H9 (cell line): ENCODE results near the gene ZNF593. TPM values are rescaled to one million over a fixed set of nuclear protein-coding genes. Genes with fewer than 3 reads are reported as not detected.

Experiments used
- DNase-seq: peaks from one replicate; pipeline ENCODE4 v3.0.0-alpha.2; 2017
- H2AFZ ChIP-seq: one replicate; pipeline ENCODE4 v1.6.1; 2013; ENCODE audit warnings: mild to moderate bottlenecking, low read length, control low read depth, moderate library complexity
- H2AK5ac ChIP-seq: 2 replicates; pipeline ENCODE4 v1.6.1; 2013; ENCODE audit warnings: low read length, control low read depth, mixed read lengths; ENCODE audit not compliant: insufficient read length
- H2BK120ac ChIP-seq: one replicate; pipeline ENCODE4 v1.6.1; 2013; ENCODE audit warnings: low read depth, mild to moderate bottlenecking, low read length, control low read depth, inconsistent platforms; ENCODE audit not compliant: poor library complexity, severe bottlenecking
- H2BK12ac ChIP-seq: 2 replicates; pipeline ENCODE4 v1.6.1; 2013; ENCODE audit warnings: low read length, control low read depth, mixed read lengths, low read depth; ENCODE audit not compliant: insufficient read length
- H2BK15ac ChIP-seq: 2 replicates; pipeline ENCODE4 v1.6.1; 2013; ENCODE audit warnings: low read depth, low read length, control low read depth
- H2BK20ac ChIP-seq: one replicate; pipeline ENCODE4 v1.6.1; 2013; ENCODE audit warnings: low read depth, mild to moderate bottlenecking, low read length, control low read depth, inconsistent platforms; ENCODE audit not compliant: poor library complexity, severe bottlenecking
- H2BK5ac ChIP-seq: 2 replicates; pipeline ENCODE4 v1.6.1; 2013; ENCODE audit warnings: low read length, control low read depth, mixed read lengths; ENCODE audit not compliant: insufficient read length
- H3K14ac ChIP-seq: 2 replicates; pipeline ENCODE4 v1.6.1; 2013; ENCODE audit warnings: low read length, control low read depth; ENCODE audit not compliant: insufficient read depth
- H3K18ac ChIP-seq: 2 replicates; pipeline ENCODE4 v1.6.1; 2013; ENCODE audit warnings: low read depth, mild to moderate bottlenecking, mixed read lengths, low read length, control low read depth; ENCODE audit not compliant: insufficient read length
- H3K23ac ChIP-seq: 2 replicates; pipeline ENCODE4 v1.6.1; 2013; ENCODE audit warnings: low read length, control low read depth, mixed read lengths, low read depth; ENCODE audit not compliant: insufficient read length
- H3K23me2 ChIP-seq: 2 replicates; pipeline ENCODE4 v1.6.1; 2013; ENCODE audit warnings: low read depth, mild to moderate bottlenecking, mixed read lengths, low read length, control low read depth; ENCODE audit not compliant: insufficient read length, poor library complexity, severe bottlenecking
- H3K27ac ChIP-seq: 2 replicates; pipeline ENCODE4 v1.5.1; 2013; ENCODE audit warnings: low read length, control low read depth, mixed read lengths, low read depth; ENCODE audit not compliant: insufficient read length
- H3K27me3 ChIP-seq: 2 replicates; pipeline ENCODE4 v1.6.1; 2013; ENCODE audit warnings: low read length, control low read depth, inconsistent platforms; ENCODE audit not compliant: insufficient read depth
- H3K4ac ChIP-seq: 2 replicates; pipeline ENCODE4 v1.6.1; 2013; ENCODE audit warnings: low read depth, mild to moderate bottlenecking, control low read depth, inconsistent platforms, low read length, moderate library complexity
- H3K4me1 ChIP-seq: 2 replicates; pipeline ENCODE4 v1.6.1; 2013; ENCODE audit warnings: low read length, control low read depth, inconsistent platforms; ENCODE audit not compliant: insufficient read depth
- H3K4me2 ChIP-seq: 2 replicates; pipeline ENCODE4 v1.6.1; 2013; ENCODE audit warnings: low read length, control low read depth, mixed read lengths; ENCODE audit not compliant: insufficient read length, insufficient read depth
- H3K56ac ChIP-seq: 2 replicates; pipeline ENCODE4 v1.6.1; 2013; ENCODE audit warnings: low read depth, mild to moderate bottlenecking, mixed read lengths, low read length, control low read depth; ENCODE audit not compliant: insufficient read length
- H3K79me1 ChIP-seq: 2 replicates; pipeline ENCODE4 v1.6.1; 2013; ENCODE audit warnings: low read depth, mild to moderate bottlenecking, moderate library complexity, low read length, control low read depth, inconsistent platforms; ENCODE audit not compliant: insufficient read depth, poor library complexity, severe bottlenecking
- H3K79me2 ChIP-seq: 2 replicates; pipeline ENCODE4 v1.6.1; 2013; ENCODE audit warnings: low read length, control low read depth, inconsistent platforms; ENCODE audit not compliant: insufficient read depth
- H3K9ac ChIP-seq: 2 replicates; pipeline ENCODE4 v1.6.1; 2013; ENCODE audit warnings: low read length, control low read depth, mixed read lengths; ENCODE audit not compliant: insufficient read length; ENCODE audit errors: extremely low read depth
- H3K9me3 ChIP-seq: one replicate; pipeline ENCODE4 v1.6.1; 2013; ENCODE audit warnings: low read depth, low read length, inconsistent platforms; ENCODE audit not compliant: control insufficient read depth
- H3T11ph ChIP-seq: one replicate; pipeline ENCODE4 v1.6.1; 2013; ENCODE audit warnings: mild to moderate bottlenecking, low read length, control low read depth, inconsistent platforms
- H4K20me1 ChIP-seq: one replicate; pipeline ENCODE4 v1.6.1; 2013; ENCODE audit not compliant: control insufficient read depth, insufficient read length, insufficient read depth
- H4K5ac ChIP-seq: 2 replicates; pipeline ENCODE4 v1.6.1; 2013; ENCODE audit warnings: low read depth, mild to moderate bottlenecking, mixed read lengths, low read length, control low read depth; ENCODE audit not compliant: insufficient read length
- H4K8ac ChIP-seq: replicated peaks from 2 replicates; pipeline ENCODE4 v1.6.1; 2013; ENCODE audit warnings: low read length, control low read depth, mixed read lengths, low read depth; ENCODE audit not compliant: insufficient read length
- H4K91ac ChIP-seq: 2 replicates; pipeline ENCODE4 v1.6.1; 2013; ENCODE audit warnings: low read depth, mild to moderate bottlenecking, moderate library complexity, mixed read lengths, low read length, control low read depth; ENCODE audit not compliant: insufficient read length
- H3K27ac Mint-ChIP-seq, 3 experiments: 2 replicates in 2 of 3; 3 replicates in 1 of 3; pipeline ENCODE4 v1.8.0; 2020 to 2021; ENCODE audit warnings: mixed read lengths in 3 of 3, mild to moderate bottlenecking in 1 of 3, moderate library complexity in 1 of 3
- H3K27me3 Mint-ChIP-seq: 2 replicates; pipeline ENCODE4 v1.8.0; 2021; ENCODE audit warnings: low read depth, mild to moderate bottlenecking, moderate library complexity, mixed read lengths
- H3K36me3 Mint-ChIP-seq, 3 experiments: 2 replicates in 2 of 3; 3 replicates in 1 of 3; pipeline ENCODE4 v1.8.0; 2020 to 2021; ENCODE audit warnings: low read depth in 3 of 3, mixed read lengths in 3 of 3; ENCODE audit not compliant: insufficient read depth in 1 of 3
- H3K4me1 Mint-ChIP-seq, 2 experiments: 2 replicates each; pipeline ENCODE4 v1.8.0; 2020; ENCODE audit warnings: mixed read lengths in 2 of 2
- H3K4me3 Mint-ChIP-seq, 2 experiments: 2 replicates in 1 of 2; 3 replicates in 1 of 2; pipeline ENCODE4 v1.8.0; 2020 to 2021; ENCODE audit warnings: mild to moderate bottlenecking in 2 of 2, mixed read lengths in 2 of 2, moderate library complexity in 1 of 2
- H3K9me3 Mint-ChIP-seq, 2 experiments: 2 replicates in 1 of 2; 3 replicates in 1 of 2; pipeline ENCODE4 v1.8.0; 2020; ENCODE audit warnings: mild to moderate bottlenecking in 2 of 2, mixed read lengths in 2 of 2, moderate library complexity in 1 of 2
- WGBS: extraction: QIAGEN DNeasy Blood & Tissue Kit; methylation state at CpG from one replicate; pipeline ENCODE4 v1.1.7; 2013; ENCODE audit warnings: missing lambda C conversion rate, low lambda C conversion rate, mixed read lengths; ENCODE audit not compliant: insufficient read length; ENCODE audit errors: extremely low coverage; 5-methylcytosine and 5-hydroxymethylcytosine counted together
- total RNA-seq: library from RNA; stranded (reverse); gene quantifications from 2 replicates; pipeline ENCODE4 v1.2.1, GENCODE V29; 2021
- TF ChIP-seq, protein P1 (sequence below): fragments of 200-600 bp; sonication (generic); conservative IDR thresholded peaks from 3 replicates; pipeline ENCODE4 v1.8.0; 2021; ENCODE audit warnings: antibody characterized with exemption, mild to moderate bottlenecking

ZNF593 gene
- total RNA-seq, 1 experiment from 2014 or later, result 48.2 TPM

- peaks cover 0 to 31% (median 20%) of the 10 kb centered on the region in 3 experiments; a peak in 4 of 7 replicates for H3K36me3 Mint-ChIP-seq
- Histone ChIP-seq H3K4ac (no peak overlapping the region), H2AFZ (no peak overlapping the region), H3K9me3 (no peaks in the 10 kb centered on the region), H3K23me2 (no peaks in the 10 kb centered on the region), H3T11ph (no peak overlapping the region), H4K20me1 (no peaks in the 10 kb centered on the region), H2AK5ac (no peak overlapping the region), H3K79me2 (no peaks in the 10 kb centered on the region), H3K14ac (no peak overlapping the region), H2BK15ac (no peak overlapping the region), H3K18ac (no peak overlapping the region), H3K27me3 (no peaks in the 10 kb centered on the region), H2BK20ac (no peak overlapping the region), H3K27ac (no peak overlapping the region), H4K5ac (no peak overlapping the region), H4K91ac (no peak overlapping the region), H3K56ac (no peak overlapping the region), H2BK12ac (no peak overlapping the region), H2BK5ac (no peak overlapping the region), H3K4me2 (no peak overlapping the region), H2BK120ac (no peak overlapping the region), H3K23ac (no peak overlapping the region), H3K9ac (no peak overlapping the region), H3K4me1 (no peaks in the 10 kb centered on the region), H4K8ac (no peak overlapping the region), H3K79me1 (no peaks in the 10 kb centered on the region)
- DNase-seq, result no peak
- H3K9me3 Mint-ChIP-seq, result no peaks in the 10 kb centered on the region
- WGBS, result no CpG with 5 or more reads among the region's 9 CpGs
- peaks cover 3 to 11% of the 10 kb centered on the region in 2 experiments; a peak in 3 of 4 replicates for H3K4me1 Mint-ChIP-seq
- H3K4me3 Mint-ChIP-seq, result no peak overlapping the region
- H3K27me3 Mint-ChIP-seq, result no peaks in the 10 kb centered on the region
- TF ChIP-seq, protein P1, sequence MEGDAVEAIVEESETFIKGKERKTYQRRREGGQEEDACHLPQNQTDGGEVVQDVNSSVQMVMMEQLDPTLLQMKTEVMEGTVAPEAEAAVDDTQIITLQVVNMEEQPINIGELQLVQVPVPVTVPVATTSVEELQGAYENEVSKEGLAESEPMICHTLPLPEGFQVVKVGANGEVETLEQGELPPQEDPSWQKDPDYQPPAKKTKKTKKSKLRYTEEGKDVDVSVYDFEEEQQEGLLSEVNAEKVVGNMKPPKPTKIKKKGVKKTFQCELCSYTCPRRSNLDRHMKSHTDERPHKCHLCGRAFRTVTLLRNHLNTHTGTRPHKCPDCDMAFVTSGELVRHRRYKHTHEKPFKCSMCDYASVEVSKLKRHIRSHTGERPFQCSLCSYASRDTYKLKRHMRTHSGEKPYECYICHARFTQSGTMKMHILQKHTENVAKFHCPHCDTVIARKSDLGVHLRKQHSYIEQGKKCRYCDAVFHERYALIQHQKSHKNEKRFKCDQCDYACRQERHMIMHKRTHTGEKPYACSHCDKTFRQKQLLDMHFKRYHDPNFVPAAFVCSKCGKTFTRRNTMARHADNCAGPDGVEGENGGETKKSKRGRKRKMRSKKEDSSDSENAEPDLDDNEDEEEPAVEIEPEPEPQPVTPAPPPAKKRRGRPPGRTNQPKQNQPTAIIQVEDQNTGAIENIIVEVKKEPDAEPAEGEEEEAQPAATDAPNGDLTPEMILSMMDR, result no peak
- no peak overlapping the region for H3K27ac Mint-ChIP-seq
Observed at GRCh38 chr1:26181586-26182382, 12.1 kb downstream of the ZNF593 start.
